ENCODE results near the gene IKZF2. TPM values are rescaled to one million over a fixed set of nuclear protein-coding genes. Genes with fewer than 3 reads are reported as not detected.

IKZF2 gene
- total and polyA plus RNA-seq, 2 donors (not counting 3 experiments of a cell fraction or from before 2014, with no cell fraction given) = 0.08 to 0.46 TPM

GRCh38 chr2:213036836-213037235, 114.6 kb downstream of the IKZF2 start:
- no TSS peak for BruUV-seq (replicated peaks)
- no peak overlapping the region for H3K4me3 ChIP-seq (replicated peaks in 1 of 3; ENCODE audit: insufficient read depth in 1 of 3, low read depth in 1 of 3, low read length in 3 of 3)
- no peaks in the 10 kb centered on the region for H3K4me1 ChIP-seq (ENCODE audit: control insufficient read depth, extremely low read depth, insufficient read depth, low read length)
- ChIA-PET CTCF (no interaction called here), POLR2A (no interaction called here)
- H3K9me3 ChIP-seq (replicated peaks; ENCODE audit: control insufficient read depth, insufficient read depth, low read length) = no peaks in the 10 kb centered on the region
- no peak overlapping the region for H3K9ac ChIP-seq (replicated peaks; ENCODE audit: extremely low read depth, insufficient read depth, low read length)
- no peaks in the 10 kb centered on the region for H3K27me3 ChIP-seq (ENCODE audit: control insufficient read depth in 2 of 2, insufficient read depth in 2 of 2, low read length in 2 of 2)
- no peak for FAIRE-seq
- H3K9me1 ChIP-seq (replicated peaks; ENCODE audit: control insufficient read depth, extremely low read depth, insufficient read depth, low read length) = no peaks in the 10 kb centered on the region
- no peak for TF ChIP-seq GATA2 (IDR thresholded peaks at IDR 0.05; ENCODE audit: insufficient read depth, insufficient read length, low read depth, low read length)
- no peak for TF ChIP-seq FOS (IDR thresholded peaks at IDR 0.05; ENCODE audit: borderline replicate concordance, insufficient read depth, low read length)
- no peak for TF ChIP-seq POLR2A (IDR thresholded peaks at IDR 0.05; ENCODE audit: low read depth, low read length)
- no peak for TF ChIP-seq POLR2AphosphoS5 (IDR thresholded peaks at IDR 0.05; ENCODE audit: insufficient read depth, low read depth, low read length)
- no peak for TF ChIP-seq CTCF (IDR thresholded peaks at IDR 0.05; ENCODE audit: extremely low read depth in 1 of 2, insufficient read depth in 1 of 2, low read depth in 1 of 2, low read length in 2 of 2)
- TF ChIP-seq MYC (IDR thresholded peaks at IDR 0.05; ENCODE audit: low read depth, low read length) = no peak
- no peak for TF ChIP-seq JUN (IDR thresholded peaks at IDR 0.05; ENCODE audit: borderline replicate concordance, insufficient read depth, insufficient read length, low read depth)
- no peak for TF ChIP-seq MAX (IDR thresholded peaks at IDR 0.05; ENCODE audit: insufficient read depth, insufficient read length)
- TF ChIP-seq EZH2 (IDR thresholded peaks at IDR 0.05; ENCODE audit: borderline replicate concordance, low read depth, low read length, severe bottlenecking) = no peak
- H3K4me2 ChIP-seq (ENCODE audit: insufficient read depth, low read length) = no peak overlapping the region
- DNase-seq (ENCODE audit: low read depth, low spot score) = no peak
- H2AFZ ChIP-seq (ENCODE audit: low read depth, low read length) = no peak overlapping the region
- H4K20me1 ChIP-seq (replicated peaks; ENCODE audit: control insufficient read depth, extremely low read depth, insufficient read depth, low read length) = no peaks in the 10 kb centered on the region
- H3K27ac ChIP-seq (ENCODE audit: insufficient read depth, low read depth, low read length) = no peak overlapping the region
- intact Hi-C loops (cut with micrococcal nuclease) = no loop called here
- no peaks in the 10 kb centered on the region for H3K36me3 ChIP-seq (ENCODE audit: control insufficient read depth in 2 of 2, extremely low read depth in 1 of 2, insufficient read depth in 2 of 2, low read length in 2 of 2)
- dilution Hi-C loops (cut with MboI; ENCODE audit: extremely low pct_ligation_motif_present, low sequenced_read_pairs) = no loop called here
- no peaks in the 10 kb centered on the region for H3K79me2 ChIP-seq (ENCODE audit: control insufficient read depth, insufficient read depth, low read length)

All from endothelial cell of umbilical vein (primary cell).